Activated T-cell treated with anti-CD3 and anti-CD28 coated beads, Interleukin-2, amount 50 U/mL, for 4 hours (primary cell): ENCODE data around the gene TMCO6. TPM values are rescaled to one million over a fixed set of nuclear protein-coding genes. Genes with fewer than 3 reads are reported as not detected.
"Not testable (repeated sequence)": the region's sequence is repeated elsewhere in the genome, so short reads cannot be mapped to it uniquely, and the experiment has no call there.

Experiments
- ATAC-seq, 2 donors: fragments of 200-7000 bp; cut with Tn5 transposase; one replicate each; pipeline ENCODE4 v1.10.0; 2021
- DNase-seq: peaks from one replicate; pipeline ENCODE4 v3.0.0-alpha.2; 2020
- H3K27me3 Mint-ChIP-seq: one replicate; pipeline ENCODE4 v1.8.0; 2021; ENCODE audit warnings: low read depth, mixed read lengths
- H3K36me3 Mint-ChIP-seq: one replicate; pipeline ENCODE4 v1.8.0; 2022; ENCODE audit warnings: mixed read lengths; ENCODE audit not compliant: insufficient read depth
- H3K4me1 Mint-ChIP-seq: one replicate; pipeline ENCODE4 v1.8.0; 2021; ENCODE audit warnings: low read depth, mixed read lengths
- H3K4me3 Mint-ChIP-seq: one replicate; pipeline ENCODE4 v1.8.0; 2021; ENCODE audit warnings: mild to moderate bottlenecking, moderate library complexity, mixed read lengths
- H3K9me3 Mint-ChIP-seq: one replicate; pipeline ENCODE4 v1.8.0; 2021; ENCODE audit warnings: mixed read lengths
- total RNA-seq, 3 donors: library from RNA; stranded (reverse); gene quantifications; one replicate each; pipeline ENCODE4 v1.2.1, GENCODE V29; 2021

Gene TMCO6
- total RNA-seq, 3 donors from 2014 or later, result 16.5 to 20.6 (median 20.0) TPM

DNA sequence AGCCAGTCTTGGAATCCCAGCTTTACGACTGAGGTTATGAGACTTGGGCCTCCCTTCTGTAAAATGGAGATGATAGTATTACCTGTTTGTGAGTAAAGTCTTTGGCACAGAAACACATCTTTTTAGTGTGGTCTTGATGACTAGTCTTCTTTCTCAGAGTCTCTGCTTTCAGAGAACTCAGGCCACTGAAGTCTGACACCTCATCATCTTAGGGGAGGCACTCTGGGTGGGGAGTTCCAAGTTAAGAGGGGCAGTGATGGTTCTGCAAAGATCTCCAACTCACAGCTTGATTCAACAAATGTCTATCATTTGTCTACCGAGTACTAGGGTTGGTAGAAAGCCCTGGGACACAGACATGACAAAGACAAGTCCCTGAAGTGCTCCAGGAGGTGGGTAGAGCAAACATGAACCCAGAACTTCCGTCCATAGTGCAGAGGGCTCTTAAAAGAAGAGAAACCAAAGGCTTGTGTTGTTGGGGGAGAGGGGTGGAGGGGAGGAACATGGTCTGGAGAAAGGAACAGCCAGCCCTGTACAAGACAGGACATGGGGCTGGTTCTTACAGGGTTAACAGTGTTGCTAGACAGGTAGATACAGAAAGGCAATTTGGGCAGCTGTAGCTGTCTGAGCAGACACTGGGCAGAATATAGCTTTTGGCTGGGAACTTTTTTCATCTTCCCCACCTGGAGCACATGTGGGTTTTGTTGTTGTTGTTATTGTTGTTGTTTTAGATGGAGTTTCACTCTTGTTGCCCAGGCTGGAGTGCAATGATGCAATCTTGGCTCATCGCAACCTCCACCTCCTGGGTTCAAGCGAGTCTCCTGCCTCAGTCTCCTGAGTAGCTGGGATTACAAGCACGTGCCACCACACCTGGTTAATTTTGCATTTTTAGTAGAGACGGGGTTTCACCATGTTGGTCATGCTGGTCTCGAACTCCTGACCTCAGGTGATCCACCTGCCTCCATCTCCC is 3.7 kb upstream of the TMCO6 start:
- Mint-ChIP-seq H3K4me1 (peaks cover 45% of the 10 kb centered on the region), H3K4me3 (no peak overlapping the region), H3K27me3 (peaks cover 11% of the 10 kb centered on the region), H3K36me3 (no peaks in the 10 kb centered on the region), H3K9me3 (no peaks in the 10 kb centered on the region)
- ATAC-seq, result peak in 1 of 2 donors; percentile 3
- DNase-seq, result no peak

DNA sequence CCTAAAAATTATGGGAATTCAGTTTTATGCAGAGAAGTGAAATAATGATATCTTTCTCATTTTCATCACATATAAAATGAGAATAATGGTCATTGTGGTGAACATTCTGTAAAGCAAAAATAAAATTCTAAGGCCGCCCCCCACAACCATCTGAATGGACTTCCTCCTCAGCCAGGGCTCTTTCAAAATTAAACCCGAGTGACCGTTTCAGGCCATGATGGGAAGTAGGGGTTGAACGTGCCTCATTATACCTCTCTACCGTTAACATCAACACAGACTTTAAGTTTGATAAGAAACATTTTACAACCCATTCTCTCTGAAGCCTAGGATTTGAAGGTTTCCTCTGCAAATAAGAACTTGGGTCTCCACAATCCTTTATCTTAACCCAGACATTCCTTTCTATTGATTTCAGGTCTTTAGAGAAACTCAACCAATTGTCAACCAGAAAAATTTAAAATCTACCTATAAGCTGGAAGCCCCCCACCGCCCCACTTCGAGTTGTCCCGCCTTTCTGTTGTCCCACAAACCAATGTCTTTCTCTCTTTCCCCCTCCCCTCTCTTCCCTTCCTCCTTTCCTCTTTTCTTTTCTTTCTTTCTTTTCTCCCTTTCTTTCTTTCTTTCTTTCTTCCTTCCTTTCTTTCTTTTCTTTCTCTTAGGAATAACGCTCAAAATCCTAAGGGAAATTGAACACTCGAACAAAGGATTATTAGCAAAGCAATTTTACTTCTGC is 1.7 kb upstream of the TMCO6 start:
- ATAC-seq (no peak), DNase-seq (no peak)
- peaks cover 3% of the 10 kb centered on the region for H3K27me3 Mint-ChIP-seq
- H3K36me3 Mint-ChIP-seq, result peaks cover 3% of the 10 kb centered on the region
- no peaks in the 10 kb centered on the region for H3K9me3 Mint-ChIP-seq
- no peak overlapping the region for H3K4me3 Mint-ChIP-seq
- peaks cover 48% of the 10 kb centered on the region for H3K4me1 Mint-ChIP-seq

DNA sequence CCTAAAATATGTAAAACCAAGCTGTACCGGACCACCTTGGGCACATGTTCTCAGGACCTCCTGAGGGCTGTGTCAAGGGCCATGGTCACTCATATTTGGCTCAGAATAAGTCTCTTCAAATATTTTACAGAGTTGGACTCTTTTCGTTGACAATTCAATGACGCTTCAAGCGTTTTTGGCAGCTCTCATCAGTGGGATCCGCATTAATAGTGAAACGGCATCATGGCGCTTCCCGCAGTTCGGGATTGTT is 428 bp upstream of the TMCO6 start:
- not testable (repeated sequence) for H3K9me3 Mint-ChIP-seq, H3K36me3 Mint-ChIP-seq, DNase-seq, H3K27me3 Mint-ChIP-seq, ATAC-seq
- Mint-ChIP-seq H3K4me3 (peak overlapping the region; percentile 89), H3K4me1 (peaks cover 39% of the 10 kb centered on the region)

DNA sequence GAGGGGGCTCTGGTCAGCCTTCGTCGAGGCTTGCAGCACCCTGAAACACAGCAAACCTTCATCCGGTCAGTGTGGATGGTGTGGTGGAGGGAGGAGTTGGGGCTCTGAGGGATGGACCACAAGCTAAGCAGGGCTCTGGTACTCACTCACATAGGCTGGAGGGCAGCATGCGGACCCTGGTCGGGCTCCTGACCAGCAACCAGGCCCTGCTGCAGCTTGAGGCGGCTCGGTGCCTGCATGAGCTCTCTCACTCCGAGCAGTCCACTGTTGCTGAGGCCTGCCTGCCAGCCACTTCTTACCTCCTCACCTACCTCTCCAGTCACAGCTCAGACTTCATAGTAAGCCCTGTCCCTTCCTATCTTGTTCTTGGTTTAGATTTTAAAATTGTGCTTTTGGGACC is 2.5 kb downstream of the TMCO6 start:
- Mint-ChIP-seq H3K4me1 (peaks cover 44% of the 10 kb centered on the region), H3K27me3 (no peaks in the 10 kb centered on the region), H3K4me3 (no peak overlapping the region), H3K9me3 (no peaks in the 10 kb centered on the region), H3K36me3 (peaks cover 17% of the 10 kb centered on the region)
- ATAC-seq (no peak), DNase-seq (no peak)

DNA sequence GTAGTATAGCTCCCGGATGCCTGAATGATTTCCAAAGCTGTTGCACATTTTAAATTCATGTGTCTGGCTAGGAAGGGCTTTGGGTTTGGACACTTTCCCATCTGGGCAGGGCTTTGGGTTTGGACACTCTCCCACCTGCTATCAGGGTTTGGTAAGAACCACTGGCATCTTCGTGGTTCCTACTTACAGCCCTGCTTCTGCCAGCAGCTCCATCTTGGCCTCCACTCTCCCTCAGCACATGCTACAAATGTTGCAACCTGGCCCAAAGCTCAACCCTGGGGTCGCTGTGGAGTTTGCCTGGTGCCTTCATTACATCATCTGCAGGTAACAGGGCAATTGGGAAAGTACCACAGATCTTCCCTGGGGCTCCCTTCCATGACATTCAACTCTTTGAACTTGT is 3.5 kb downstream of the TMCO6 start:
- peaks cover 18% of the 10 kb centered on the region for H3K36me3 Mint-ChIP-seq
- peaks cover 47% of the 10 kb centered on the region for H3K4me1 Mint-ChIP-seq
- DNase-seq (no peak), ATAC-seq (no peak)
- H3K4me3 Mint-ChIP-seq, result no peak overlapping the region
- no peaks in the 10 kb centered on the region for H3K9me3 Mint-ChIP-seq
- H3K27me3 Mint-ChIP-seq, result no peaks in the 10 kb centered on the region

DNA sequence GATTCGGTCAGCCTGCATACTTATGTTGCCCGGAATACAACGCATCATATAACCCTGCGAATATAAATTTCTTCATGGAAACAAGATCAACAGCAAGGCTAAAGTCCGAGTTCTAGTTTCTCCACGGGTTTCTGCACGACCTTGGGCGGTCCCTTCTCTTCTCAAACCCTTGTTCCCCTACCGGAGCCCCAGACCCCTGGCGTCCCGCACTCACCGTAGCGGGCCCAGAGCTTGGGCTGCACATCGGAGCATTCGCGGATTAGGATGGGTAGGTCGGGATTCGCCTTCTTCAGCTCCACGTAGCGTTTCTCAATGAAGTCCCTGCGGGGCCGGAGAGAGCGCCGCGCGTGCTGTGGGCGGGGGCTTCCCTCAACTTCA is 7.8 kb downstream of the TMCO6 start:
- Mint-ChIP-seq H3K4me3 (peak overlapping the region; percentile 100), H3K36me3 (peaks cover 33% of the 10 kb centered on the region), H3K9me3 (no peaks in the 10 kb centered on the region), H3K27me3 (no peaks in the 10 kb centered on the region), H3K4me1 (peaks cover 45% of the 10 kb centered on the region)
- no peak for DNase-seq
- no peak for ATAC-seq

DNA sequence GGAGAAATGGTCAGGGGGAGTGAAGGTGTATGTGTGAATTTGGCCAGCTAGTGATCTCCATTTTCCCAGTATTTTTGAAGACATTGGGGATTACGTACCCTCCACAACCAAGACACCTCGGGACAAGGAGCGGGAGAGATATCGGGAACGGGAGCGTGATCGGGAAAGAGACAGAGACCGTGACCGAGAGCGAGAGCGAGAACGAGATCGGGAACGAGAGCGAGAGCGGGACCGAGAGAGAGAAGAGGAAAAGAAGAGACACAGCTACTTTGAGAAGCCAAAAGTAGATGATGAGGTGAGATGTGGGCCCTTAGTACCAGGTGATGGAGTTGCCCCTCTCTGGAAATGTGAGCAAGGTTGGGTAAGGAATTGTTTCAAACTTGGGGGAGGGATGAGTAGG is 19.6 kb downstream of the TMCO6 start:
- H3K9me3 Mint-ChIP-seq, result no peaks in the 10 kb centered on the region
- H3K4me1 Mint-ChIP-seq, result peaks cover 9% of the 10 kb centered on the region
- H3K36me3 Mint-ChIP-seq, result peaks cover 57% of the 10 kb centered on the region
- H3K27me3 Mint-ChIP-seq, result no peaks in the 10 kb centered on the region
- no peak overlapping the region for H3K4me3 Mint-ChIP-seq
- DNase-seq (no peak), ATAC-seq (no peak)

DNA sequence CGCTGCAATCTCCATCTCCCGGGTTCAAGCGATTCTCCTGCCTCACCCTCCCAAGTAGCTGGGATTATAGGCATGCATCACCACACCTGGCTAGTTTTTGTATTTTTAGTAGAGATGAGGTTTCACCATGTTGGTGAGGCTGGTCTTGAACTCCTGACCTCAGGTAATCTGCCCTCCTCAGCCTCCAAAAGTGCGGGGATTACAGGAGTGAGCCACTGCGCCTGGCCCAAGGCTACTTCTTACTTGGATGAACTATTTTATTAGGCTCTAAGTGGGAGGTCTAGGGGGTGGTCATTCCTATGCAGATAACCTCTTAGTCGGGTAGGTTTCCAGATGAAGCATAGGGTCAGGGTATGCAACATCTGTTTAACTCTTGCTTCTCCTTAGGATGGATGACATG is 21.1 kb downstream of the TMCO6 start:
- ATAC-seq, result not testable (repeated sequence)

DNA sequence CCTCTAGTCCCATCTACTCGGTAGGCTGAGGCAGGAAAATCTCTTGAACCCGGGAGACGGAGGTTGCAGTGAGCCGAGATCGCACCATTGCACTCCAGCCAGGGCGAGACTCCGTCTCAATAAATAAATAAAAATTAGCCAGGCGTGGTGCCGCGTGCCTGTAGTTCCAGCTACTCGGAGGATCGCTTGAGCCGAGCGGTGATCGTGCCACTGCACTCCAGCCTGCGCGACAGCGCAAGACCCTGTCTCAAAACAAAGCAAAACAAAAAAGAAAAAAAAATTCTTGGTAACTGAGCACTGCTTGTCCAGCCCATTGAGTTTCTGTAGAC is 24.7 kb downstream of the TMCO6 start:
- Mint-ChIP-seq H3K27me3 (no peaks in the 10 kb centered on the region), H3K4me3 (peak overlapping the region; percentile 99), H3K9me3 (no peaks in the 10 kb centered on the region), H3K4me1 (peaks cover 32% of the 10 kb centered on the region), H3K36me3 (peaks cover 45% of the 10 kb centered on the region)
- no peak for ATAC-seq
- DNase-seq, result no peak

More for the DNA sequence above, 21.1 kb downstream of the TMCO6 start:
- Mint-ChIP-seq H3K4me1 (peaks cover 11% of the 10 kb centered on the region), H3K36me3 (peaks cover 48% of the 10 kb centered on the region)
- not testable (repeated sequence) for H3K4me3 Mint-ChIP-seq, DNase-seq, H3K9me3 Mint-ChIP-seq, H3K27me3 Mint-ChIP-seq

DNA sequence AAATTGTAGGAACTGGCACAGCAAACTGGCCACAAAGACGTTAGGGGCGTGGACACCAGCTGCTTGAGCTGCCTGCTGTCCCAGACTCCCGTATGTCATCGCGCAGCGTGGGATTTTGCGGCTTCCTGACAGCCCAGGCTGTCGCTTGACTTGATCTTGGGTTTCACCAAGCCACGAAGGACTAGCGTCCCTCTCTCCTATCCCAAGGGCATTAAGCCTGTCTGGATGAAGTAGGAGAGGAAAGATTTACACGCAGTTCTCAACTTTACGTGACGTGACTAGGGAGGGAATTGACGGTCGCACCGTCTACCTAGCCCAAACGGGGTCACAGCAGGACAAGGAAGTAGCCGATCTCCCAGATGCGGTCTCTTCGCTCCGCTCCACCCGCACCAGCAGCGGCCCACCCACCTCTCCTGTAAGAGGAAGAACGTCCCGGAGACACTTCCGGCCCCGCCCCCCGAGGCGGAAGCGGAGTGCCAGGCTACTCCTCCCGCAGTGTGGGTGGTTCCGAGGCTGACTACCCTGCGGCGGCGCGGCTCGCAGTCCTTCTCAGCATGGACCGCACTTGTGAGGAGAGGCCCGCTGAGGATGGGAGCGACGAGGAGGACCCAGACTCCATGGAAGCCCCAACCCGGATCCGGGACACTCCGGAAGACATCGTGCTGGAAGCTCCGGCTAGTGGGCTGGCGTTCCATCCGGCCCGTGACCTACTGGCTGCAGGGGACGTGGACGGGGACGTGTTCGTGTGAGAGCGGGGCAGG is 25.3 kb downstream of the TMCO6 start, which contains the start of gene WDR55:
Gene WDR55 (plus strand): TSS at position 546 of the 761 bp plus-strand sequence. CDS start 9 bp downstream, at position 555.
- Mint-ChIP-seq H3K9me3 (no peaks in the 10 kb centered on the region), H3K27me3 (no peaks in the 10 kb centered on the region), H3K4me3 (peak within 1 kb of the TSS; percentile 99), H3K36me3 (peaks cover 43% of the 10 kb centered on the region), H3K4me1 (peaks cover 32% of the 10 kb centered on the region)
- DNase-seq, result peak; percentile 93
- ATAC-seq, result peak; percentile 97

DNA sequence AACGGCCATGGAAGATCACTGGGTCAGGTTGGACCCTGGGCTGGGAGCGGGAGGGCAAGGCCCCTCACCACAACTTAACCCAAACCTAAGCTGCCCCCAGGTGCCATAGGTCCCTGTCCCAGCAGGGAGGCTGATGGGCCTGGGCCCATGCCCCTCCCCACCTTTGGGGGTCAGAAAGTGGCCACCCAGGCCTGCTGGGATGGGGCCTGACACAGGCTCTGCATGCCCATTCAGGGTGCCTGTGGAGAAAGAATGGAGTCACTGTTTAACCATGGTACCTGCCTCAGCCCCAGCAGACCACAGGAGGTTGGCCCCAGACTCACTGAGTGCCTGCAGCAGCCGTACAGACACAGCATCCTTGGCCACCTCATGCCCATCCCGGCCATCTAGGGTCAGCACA is 31.8 kb downstream of the TMCO6 start:
- peak in 1 of 2 donors; percentile 5 for ATAC-seq
- not testable (repeated sequence) for H3K27me3 Mint-ChIP-seq, DNase-seq, H3K4me3 Mint-ChIP-seq, H3K9me3 Mint-ChIP-seq
- peaks cover 19% of the 10 kb centered on the region for H3K4me1 Mint-ChIP-seq
- peaks cover 48% of the 10 kb centered on the region for H3K36me3 Mint-ChIP-seq

DNA sequence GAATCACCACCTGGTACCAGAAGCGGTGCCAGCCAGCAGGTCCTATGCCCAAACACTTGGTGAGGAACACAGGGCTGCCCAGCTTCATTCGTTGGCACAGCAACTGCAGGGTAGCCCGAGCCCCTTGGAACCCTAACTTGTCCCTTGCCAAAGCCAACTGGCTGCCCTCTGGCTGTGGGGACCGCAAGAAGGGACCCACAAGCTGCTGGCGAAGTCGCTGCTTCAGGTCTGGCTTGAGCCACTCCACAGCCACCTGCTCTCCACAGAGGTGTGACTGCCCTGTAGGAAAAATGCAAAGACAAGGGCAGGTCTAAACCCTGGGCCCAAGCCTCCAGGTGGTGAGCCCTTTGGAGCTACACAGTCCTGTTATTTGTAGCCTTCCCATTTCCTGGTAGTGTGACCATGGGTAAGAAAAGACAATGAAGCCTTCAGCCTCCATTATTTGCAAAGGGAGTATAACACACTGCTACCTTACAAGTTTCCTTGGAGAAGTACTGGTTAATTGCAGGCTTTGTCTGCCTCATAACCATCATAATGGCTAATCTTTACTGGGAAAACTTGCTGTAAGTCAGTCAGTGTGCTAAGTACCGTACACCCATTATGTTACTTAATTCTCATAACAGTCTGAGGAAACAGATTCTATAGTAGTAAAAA is 32.3 kb downstream of the TMCO6 start:
- Mint-ChIP-seq H3K4me3 (no peak overlapping the region), H3K36me3 (peaks cover 49% of the 10 kb centered on the region), H3K4me1 (peaks cover 14% of the 10 kb centered on the region), H3K27me3 (no peaks in the 10 kb centered on the region), H3K9me3 (no peaks in the 10 kb centered on the region)
- DNase-seq, result no peak
- no peak for ATAC-seq

DNA sequence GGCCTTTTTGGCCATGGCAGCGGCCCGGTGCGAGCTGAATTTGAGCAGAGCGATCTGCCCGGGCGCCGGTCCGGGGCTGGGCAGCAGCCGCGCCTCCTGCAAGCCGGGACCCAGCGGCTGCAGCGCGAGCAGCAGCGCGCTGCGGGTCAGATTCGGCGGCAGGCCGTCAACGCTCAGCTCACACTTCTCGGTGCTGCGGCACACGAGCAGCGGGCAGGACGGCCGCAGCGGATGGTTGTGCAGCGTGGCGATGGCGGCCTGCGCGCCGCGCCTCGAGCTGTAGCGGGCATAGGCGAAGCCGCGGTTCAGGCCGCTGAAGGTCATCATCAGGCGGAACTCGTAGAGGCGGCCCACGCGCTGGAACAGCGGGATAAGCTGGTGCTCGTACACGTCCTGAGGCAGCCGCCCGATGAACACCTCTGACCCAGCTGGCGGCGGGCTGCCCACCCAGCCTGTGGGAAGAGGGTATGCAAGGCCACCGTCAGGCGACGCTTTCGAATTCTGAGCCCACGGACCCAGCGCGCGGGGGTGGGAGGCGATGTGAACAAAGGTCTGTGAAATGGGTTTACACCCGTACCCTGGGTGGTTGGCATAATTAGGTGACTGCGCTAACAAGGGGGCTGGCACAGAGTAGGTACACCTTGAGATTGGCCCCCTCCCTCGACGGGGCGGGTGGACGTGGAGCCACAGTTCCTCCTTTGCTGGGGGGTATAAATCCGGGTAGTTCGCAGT is 33.4 kb downstream of the TMCO6 start:
- no peaks in the 10 kb centered on the region for H3K27me3 Mint-ChIP-seq
- no peaks in the 10 kb centered on the region for H3K9me3 Mint-ChIP-seq
- DNase-seq (no peak), ATAC-seq (peak; percentile 4 to 19)
- no peak overlapping the region for H3K4me3 Mint-ChIP-seq
- H3K4me1 Mint-ChIP-seq, result peaks cover 4% of the 10 kb centered on the region
- H3K36me3 Mint-ChIP-seq, result peaks cover 51% of the 10 kb centered on the region
